OCI-LY1 (cell line): ENCODE results near the gene CADM4.

Experiments used
- H2AFZ ChIP-seq: fragments of 200-600 bp; sonication (generic), shearing (Covaris generic); 2 replicates; pipeline ENCODE4 v1.6.0; 2014; ENCODE audit warnings: antibody characterized with exemption, mild to moderate bottlenecking, low read length
- H3F3A ChIP-seq: fragments of 200-600 bp; sonication (generic), shearing (Covaris generic); 2 replicates; pipeline ENCODE4 v1.6.0; 2014; ENCODE audit warnings: mild to moderate bottlenecking, antibody characterized with exemption, low read length, moderate library complexity; ENCODE audit not compliant: insufficient read depth
- H3K27ac ChIP-seq: fragments of 200-600 bp; sonication (generic); 2 replicates; pipeline ENCODE4 v1.5.1; 2014; ENCODE audit warnings: low read length, mixed run types, mild to moderate bottlenecking, low read depth; ENCODE audit not compliant: poor library complexity, severe bottlenecking
- H3K27me3 ChIP-seq: fragments of 200-600 bp; sonication (generic); 2 replicates; pipeline ENCODE4 v1.6.0; 2014; ENCODE audit warnings: antibody characterized with exemption, mild to moderate bottlenecking, low read length, moderate library complexity; ENCODE audit not compliant: insufficient read depth
- H3K36me3 ChIP-seq: fragments of 200-600 bp; sonication (generic); 2 replicates; pipeline ENCODE4 v1.6.1; 2014; ENCODE audit warnings: mild to moderate bottlenecking, antibody characterized with exemption, low read length, moderate library complexity, mixed read lengths; ENCODE audit not compliant: insufficient read depth
- H3K4me1 ChIP-seq: fragments of 200-600 bp; sonication (generic); 2 replicates; pipeline ENCODE4 v1.5.1; 2014; ENCODE audit warnings: mild to moderate bottlenecking, low read length, moderate library complexity; ENCODE audit not compliant: insufficient read depth, severe bottlenecking
- H3K4me2 ChIP-seq: fragments of 200-600 bp; sonication (generic), shearing (Covaris generic); 2 replicates; pipeline ENCODE4 v1.6.1; 2014; ENCODE audit warnings: low read length
- H3K4me3 ChIP-seq: fragments of 200-600 bp; sonication (generic); 2 replicates; pipeline ENCODE4 v1.5.1; 2014; ENCODE audit warnings: low read length, low read depth, mild to moderate bottlenecking, mixed read lengths; ENCODE audit not compliant: poor library complexity, severe bottlenecking
- H3K79me2 ChIP-seq: fragments of 200-600 bp; shearing (Covaris generic); 2 replicates; pipeline ENCODE4 v1.6.1; 2016; ENCODE audit warnings: mixed run types, low read length, mixed read lengths; ENCODE audit not compliant: insufficient read depth
- H3K9ac ChIP-seq: fragments of 200-600 bp; sonication (generic), shearing (Covaris generic); 2 replicates; pipeline ENCODE4 v1.6.1; 2014; ENCODE audit warnings: mild to moderate bottlenecking, low read length, mixed read lengths
- H3K9me2 ChIP-seq: fragments of 200-600 bp; sonication (generic), shearing (Covaris generic); 2 replicates; pipeline ENCODE4 v1.6.1; 2014; ENCODE audit warnings: low read depth, mild to moderate bottlenecking, low read length, mixed read lengths
- H3K9me3 ChIP-seq: fragments of 200-600 bp; shearing (Covaris generic); 2 replicates; pipeline ENCODE4 v1.6.1; 2014; ENCODE audit warnings: low read length, mixed read lengths
- H4K20me1 ChIP-seq: fragments of 200-600 bp; sonication (generic), shearing (Covaris generic); 2 replicates; pipeline ENCODE4 v1.6.0; 2016; ENCODE audit warnings: mild to moderate bottlenecking, low read length; ENCODE audit not compliant: insufficient read depth
- CTCF ChIP-seq: fragments of 200-600 bp; sonication (generic), shearing (Covaris generic); IDR thresholded peaks from 2 replicates; pipeline ENCODE4 v1.5.1; 2017; ENCODE audit warnings: mild to moderate bottlenecking, antibody characterized with exemption, low read length, moderate library complexity, mixed read lengths
- EZH2 ChIP-seq: fragments of 200-600 bp; sonication (generic), shearing (Covaris generic); IDR thresholded peaks from 2 replicates; pipeline ENCODE4 v1.8.0; 2017; ENCODE audit warnings: borderline replicate concordance, mixed run types, mild to moderate bottlenecking, antibody characterized with exemption, low read length, moderate library complexity, mixed read lengths

The CADM4 gene

GRCh38 chr19:43681821-43682220 is 42.2 kb upstream of the CADM4 start:
- Histone ChIP-seq H3K27ac (no peak overlapping the region), H3K9ac (no peak overlapping the region), H3K79me2 (no peaks in the 10 kb centered on the region), H3K9me2 (no peaks in the 10 kb centered on the region), H3K9me3 (no peaks in the 10 kb centered on the region), H3K27me3 (no peaks in the 10 kb centered on the region), H3K36me3 (no peaks in the 10 kb centered on the region), H4K20me1 (no peaks in the 10 kb centered on the region), H3K4me2 (no peak overlapping the region), H3K4me1 (no peaks in the 10 kb centered on the region), H3K4me3 (no peak overlapping the region), H3F3A (no peaks in the 10 kb centered on the region), H2AFZ (no peak overlapping the region)
- TF ChIP-seq EZH2 (no peak), CTCF (no peak)

DNA sequence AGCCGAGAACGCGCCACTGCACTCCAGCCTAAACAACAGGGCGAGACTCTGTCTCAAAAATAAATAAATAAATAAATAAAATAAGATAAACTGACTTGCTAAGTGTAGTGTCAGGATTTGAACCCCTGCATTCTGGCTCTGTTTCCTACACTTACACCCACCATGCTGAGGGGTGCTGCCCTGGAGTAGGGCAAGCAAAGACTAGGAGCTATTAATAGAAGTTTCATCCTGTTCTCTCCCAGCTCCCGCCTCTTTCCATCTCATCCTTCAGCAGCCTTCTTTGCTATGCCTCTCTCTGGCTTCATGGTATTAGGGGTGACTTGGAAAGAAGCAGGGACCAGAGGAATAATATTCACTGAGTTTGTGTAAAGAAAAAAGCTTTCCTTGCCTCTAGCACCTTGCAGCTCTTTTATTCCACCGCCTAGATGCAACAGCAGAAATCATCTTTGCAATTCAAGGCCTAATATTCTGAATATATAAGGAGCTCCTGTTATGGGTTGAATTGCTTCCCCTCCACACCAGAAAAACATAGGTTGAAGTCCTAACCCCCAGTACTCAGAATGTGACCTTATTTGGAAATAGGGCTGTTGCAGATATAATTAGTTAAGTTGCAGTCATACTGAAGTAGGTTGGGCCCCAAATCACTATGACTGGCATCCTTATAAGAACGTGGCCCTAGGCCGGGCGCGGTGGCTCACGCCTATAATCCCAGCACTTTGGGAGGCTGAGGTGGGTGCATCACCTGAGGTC is 39.0 kb upstream of the CADM4 start:
- Histone ChIP-seq H3K36me3 (no peaks in the 10 kb centered on the region), H2AFZ (no peak overlapping the region), H3K9me2 (no peaks in the 10 kb centered on the region), H3K79me2 (no peaks in the 10 kb centered on the region), H3F3A (no peaks in the 10 kb centered on the region), H4K20me1 (no peaks in the 10 kb centered on the region), H3K9me3 (no peaks in the 10 kb centered on the region), H3K4me1 (no peaks in the 10 kb centered on the region), H3K9ac (no peak overlapping the region), H3K27ac (no peak overlapping the region), H3K27me3 (no peaks in the 10 kb centered on the region), H3K4me2 (no peak overlapping the region), H3K4me3 (no peak overlapping the region)
- TF ChIP-seq EZH2: no peak
- no peak for TF ChIP-seq CTCF

- no peak for TF ChIP-seq CTCF
- TF ChIP-seq EZH2: no peak
- Histone ChIP-seq H3K36me3 (no peaks in the 10 kb centered on the region), H3K9me2 (no peaks in the 10 kb centered on the region), H3K27me3 (no peaks in the 10 kb centered on the region), H3K79me2 (no peaks in the 10 kb centered on the region), H2AFZ (no peak overlapping the region), H4K20me1 (no peaks in the 10 kb centered on the region), H3K9ac (no peak overlapping the region), H3K4me2 (no peak overlapping the region), H3K27ac (no peak overlapping the region), H3K4me1 (no peaks in the 10 kb centered on the region), H3K9me3 (no peaks in the 10 kb centered on the region), H3K4me3 (no peak overlapping the region), H3F3A (no peaks in the 10 kb centered on the region)
Observed at GRCh38 chr19:43675906-43676305, 36.3 kb upstream of the CADM4 start.
